ENCODE measurements around the gene SRD5A3.
A peak's percentile ranks its signal among the peaks of the same experiment; 100 is the strongest.

The SRD5A3 gene

DNA sequence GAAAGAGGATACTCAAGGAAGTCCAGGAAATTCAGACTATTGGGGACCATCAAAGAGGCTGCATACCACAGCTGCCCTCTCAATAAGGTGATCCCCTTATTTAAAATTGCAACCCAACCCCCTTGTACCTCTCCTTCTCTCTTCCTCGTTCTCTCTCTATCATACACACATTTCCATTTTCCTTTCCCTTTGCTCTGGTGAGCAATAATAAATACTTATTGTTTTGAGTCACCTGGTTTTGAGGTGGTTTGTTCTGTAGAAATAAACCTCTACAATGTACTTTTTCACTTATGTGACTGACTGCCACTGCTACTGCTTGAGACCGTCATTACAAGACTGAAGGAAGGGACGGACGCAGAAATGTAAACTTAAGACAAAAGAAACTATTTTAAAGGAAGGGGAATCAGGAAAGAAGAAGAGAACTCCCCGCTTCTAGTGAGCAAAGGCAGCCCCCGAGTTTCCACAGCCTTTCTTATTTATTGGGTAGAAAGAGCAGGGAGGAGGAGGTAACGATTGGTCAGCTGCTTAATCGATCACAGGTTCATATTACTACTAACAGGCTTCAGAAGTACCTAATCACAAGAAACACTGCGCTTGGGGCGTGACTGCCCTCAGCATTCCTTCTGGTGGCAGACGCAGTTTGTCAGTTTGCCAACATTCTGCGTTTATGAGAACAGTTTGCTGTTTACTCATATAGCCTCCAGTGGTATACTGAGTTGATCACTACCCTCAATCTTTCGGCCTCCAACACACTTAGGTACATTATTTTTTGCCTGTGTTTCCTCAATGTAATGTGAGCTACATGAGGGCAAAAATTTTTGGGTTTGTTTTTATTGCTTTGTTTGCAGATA, 32.8 kb downstream of the SRD5A3 start:
- no peak for DNase-seq

DNA sequence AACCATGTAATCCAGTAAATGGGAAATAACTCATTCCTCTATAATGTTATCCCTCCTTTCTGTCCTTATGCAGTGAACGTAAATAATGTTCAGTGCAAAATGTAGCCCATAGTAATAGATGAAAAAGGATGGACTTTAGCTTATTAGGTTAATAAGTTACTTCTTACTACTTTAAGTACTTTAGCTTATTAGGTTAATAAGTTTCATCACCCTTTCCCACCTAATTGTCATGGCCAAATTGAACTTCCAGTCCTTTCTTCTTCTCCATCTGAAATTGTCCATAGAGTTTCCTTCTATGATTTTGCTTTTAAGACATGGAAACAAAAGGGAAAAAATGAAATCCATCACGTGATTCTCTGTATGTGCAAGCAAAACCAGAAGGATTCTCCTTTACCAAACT, 34.5 kb downstream of the SRD5A3 start:
- DNase-seq = no peak

DNA sequence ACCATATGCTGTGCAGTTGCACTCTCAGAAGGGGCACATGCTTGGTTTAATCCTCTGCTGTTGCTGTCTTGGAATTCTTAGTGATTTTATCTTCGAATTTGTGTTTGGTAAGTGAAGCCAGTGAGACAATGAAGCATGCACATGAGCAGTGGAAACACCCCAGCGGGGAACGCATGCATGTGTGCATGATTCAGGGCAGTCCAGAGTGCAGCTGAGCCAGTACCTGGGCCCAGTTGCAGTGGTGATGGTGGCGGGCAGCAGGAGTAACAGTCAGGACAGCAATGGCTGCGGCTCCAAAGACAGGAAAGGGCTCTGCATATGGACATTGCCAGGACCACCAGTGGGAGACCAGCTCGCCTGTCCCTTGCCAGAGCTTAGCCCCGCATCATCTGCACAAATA, 35.5 kb downstream of the SRD5A3 start:
- no peak for DNase-seq

DNA sequence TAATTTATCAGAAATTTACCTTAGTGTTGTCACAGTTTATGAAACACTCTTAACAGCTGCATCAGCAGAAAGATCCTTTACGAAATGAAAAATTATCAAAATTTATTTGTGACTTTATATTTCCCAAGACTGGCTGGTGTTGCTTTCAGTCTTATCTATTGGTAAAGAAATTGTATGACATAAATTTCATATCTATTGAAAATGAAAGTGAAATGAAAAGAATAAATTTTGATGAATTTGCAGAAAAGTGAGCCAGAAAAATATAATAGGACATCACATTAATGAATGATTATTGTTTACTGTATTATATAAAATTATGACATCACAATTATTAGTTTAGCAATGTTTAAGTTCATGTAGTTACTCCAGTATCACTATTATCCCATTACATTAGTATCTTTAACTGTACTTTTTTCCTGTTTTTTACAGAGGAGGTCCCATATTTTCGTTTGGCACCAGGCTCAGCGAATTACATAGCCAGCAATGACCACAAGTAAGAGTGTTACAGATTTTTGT, 36.5 kb downstream of the SRD5A3 start:
- no peak for DNase-seq

DNA sequence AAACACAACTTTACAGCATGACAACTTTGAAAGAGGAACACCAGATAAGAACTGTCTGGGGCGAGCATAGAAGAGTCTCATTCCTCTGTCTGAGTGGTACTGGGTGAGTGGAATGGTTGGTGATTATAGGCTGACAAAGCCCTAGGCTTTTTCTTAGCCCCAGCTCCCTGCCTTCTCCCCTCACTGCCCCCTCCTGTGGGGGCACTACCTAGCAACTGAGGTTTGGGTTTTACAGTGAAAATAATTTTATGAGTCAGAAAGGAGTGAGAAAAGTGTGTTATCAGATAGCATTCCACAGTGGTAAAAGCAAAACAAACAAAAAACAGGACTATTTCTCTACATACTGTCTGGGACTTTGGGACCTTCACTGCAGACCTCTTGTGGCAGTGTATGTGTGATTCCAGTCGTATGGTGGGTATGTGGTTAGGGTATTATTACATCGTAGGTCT, 39.2 kb downstream of the SRD5A3 start:
- no peak for DNase-seq

DNA sequence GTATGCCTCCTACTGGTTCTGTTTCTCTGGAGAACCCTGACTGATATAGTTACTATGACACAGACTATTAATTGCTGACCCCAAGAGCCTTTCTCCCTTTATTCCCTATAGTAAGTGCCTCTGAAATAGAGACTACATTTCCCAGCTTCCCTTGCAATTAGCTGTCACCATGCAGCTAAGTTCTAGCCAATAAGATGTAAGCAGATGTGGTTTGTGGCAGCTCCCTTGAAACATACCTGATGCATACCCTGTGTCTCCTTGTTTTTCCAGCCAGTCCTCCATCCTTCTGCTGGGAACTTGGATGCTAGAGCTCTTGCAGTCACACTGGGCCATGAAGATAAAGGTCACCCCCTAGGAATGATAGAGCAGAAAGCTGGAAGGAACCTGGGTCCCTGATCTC, 40.0 kb downstream of the SRD5A3 start:
- no peak for DNase-seq

DNA sequence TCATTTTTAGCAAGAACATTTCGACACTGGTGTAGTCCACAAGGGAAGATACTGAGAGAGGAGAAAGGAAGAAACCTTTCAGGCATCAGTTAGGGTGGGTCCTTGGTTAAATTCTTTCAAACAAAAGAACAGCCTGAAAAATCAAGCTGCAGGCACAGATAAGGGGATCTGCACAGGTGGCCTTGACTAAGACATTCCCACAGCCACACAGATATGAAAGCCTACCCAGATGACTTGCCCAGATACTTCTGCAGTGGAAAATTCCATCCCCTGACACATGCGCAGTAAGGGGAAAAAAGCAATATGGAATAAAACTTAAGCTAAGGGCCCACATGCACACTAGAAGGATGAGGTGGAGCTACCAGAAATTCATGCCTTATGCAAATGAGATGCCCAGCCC, 40.8 kb downstream of the SRD5A3 start:
- no peak for DNase-seq

DNA sequence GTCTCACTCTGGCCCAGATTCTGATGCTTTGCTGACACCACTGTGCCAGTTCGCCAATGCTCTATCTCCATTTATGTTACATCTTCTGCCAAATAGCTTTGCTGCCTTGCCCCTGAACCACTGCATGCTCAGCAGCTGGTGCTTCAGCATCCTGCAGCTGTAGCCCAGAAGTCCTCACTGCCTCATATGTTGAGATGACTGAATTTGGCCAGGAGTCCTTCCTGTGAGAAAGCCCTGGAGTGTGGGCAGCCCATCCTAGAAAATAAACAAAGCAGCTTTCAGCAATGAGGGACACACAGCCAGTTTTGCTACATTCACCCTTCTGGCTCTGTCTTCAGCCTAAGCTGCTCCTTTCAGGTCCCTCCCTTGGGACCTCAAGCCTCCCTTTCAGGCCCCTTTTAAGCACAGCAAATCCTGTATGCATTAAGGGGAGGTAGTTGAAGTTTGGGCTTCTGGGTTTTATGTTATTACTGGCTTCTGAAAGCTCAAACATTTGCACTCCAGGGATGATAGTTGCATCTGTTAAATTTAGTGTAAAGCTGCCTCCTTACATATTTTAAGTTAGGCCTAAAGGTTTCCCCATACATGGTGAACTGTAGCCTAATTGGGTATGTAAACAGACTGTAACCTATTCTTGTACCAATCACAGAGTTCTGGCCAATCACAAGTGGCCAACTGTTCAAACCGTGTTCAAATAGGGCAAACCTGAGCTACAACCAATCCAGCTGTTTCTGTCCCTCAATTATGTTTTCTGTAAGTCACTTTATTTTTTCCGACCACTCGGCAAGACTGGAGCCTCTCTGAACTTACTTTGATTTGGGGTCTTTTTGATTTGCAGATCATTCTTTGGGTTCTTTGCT, 47.6 kb downstream of the SRD5A3 start:
- no peak for DNase-seq

DNA sequence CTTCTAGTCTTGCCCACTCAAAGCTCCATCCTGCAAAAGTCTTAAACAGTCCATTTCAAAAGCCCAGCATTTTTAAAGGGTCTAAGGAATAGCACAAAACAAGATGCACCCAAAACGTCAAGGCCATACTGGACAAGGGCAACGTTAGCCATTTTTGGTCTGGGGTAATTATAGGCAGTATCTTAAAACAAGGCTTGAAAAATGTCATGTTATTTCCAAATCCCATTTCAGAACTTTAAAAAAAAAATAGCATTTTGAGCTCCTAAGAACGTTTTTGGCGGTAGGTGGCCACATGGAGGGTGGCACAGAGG, 49.1 kb downstream of the SRD5A3 start:
- no peak for DNase-seq

DNA sequence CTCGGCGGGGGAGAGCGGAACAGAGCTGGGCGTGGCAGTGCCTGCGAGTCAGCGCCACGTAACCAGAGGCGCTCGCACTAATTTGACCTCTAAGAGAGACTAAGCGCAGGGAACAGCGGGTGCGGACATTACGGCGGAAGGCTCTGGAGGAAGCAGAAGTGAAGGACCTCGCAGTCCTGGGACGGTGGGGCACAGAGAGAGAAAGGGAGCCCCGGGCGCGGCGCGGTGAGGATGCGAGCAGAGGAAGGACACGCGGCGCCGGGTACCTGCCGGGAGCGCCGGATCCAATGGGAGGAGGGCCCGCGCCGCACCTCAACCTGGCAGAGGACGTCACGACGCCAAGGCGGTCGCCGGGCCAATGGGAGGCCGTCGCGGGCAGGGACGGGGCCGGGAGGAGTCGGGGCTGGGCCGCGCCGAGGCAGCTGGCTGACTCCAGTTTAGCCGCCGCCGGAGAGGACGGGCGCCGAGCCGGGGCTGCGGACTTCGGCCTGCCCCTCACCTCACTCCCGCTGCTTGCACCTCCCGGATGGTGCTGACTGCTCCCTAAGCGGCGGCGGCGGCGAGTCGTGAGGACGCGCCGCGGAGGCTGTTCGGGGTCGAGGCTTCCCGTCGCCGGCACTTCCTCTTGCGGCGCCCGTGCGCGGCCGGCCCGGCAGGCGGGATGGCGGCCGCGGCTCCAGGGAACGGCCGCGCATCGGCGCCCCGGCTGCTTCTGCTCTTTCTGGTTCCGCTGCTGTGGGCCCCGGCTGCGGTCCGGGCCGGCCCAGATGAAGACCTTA, 49.7 kb downstream of the SRD5A3 start, which contains the start of gene TMEM165:
TSS of gene TMEM165 (plus strand) at position 429 of the 779 bp plus-strand sequence. CDS start at position 662, 233 bp downstream.
- peak; percentile 69 for DNase-seq

DNA sequence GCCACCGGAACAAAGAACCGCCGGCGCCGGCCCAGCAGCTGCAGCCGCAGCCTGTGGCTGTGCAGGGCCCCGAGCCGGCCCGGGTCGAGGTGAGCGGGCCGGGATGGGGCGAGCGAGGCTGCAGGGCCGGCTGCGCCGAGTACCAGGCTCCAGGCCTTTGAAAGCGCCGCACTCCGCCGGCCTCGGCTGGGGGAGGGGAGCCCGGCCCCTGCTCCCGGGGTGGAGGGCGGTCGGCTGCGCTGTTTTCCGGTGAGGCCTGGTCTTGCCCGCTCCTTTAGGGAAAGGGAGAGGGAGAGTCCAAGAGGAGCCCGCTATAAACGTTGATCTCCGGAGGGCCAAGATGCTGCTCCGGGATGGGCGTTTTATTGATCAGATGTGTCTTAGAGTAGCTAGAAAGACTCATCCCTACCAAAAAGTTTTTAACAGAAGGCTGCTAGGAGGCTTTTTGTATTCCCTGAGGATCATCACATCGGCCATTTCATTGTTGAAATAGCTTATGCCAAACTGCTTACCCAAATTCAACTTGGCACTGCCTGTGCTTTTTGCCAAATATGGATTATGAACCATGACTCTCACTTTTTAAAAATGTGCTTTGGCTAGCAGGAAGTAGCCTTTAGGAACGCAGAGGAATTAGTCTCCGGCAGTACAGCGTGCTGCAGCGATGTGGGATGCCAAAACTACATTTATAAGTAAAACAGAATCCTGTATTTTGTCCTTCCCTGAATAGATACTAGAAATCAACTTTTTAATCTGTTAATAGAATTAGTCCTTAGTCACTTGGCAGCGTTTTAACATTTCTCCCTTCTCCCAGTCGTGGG, 50.5 kb downstream of the SRD5A3 start:
- DNase-seq = no peak

DNA sequence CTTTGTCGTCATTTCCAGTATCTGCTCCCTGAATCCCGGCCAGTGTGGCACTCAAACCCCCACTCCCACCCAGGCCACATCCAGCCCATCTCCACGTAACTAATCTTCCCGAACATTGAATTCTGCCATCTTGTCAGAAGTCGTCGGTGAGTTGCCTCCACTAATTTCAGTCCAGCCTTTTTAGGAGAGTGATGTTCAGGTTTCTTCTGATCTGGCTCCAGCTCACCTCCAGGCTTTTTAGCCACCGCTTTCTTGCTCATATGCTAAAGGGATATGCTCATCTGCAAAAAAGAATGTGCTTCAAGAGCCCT, 51.0 kb downstream of the SRD5A3 start:
- DNase-seq = no peak

DNA sequence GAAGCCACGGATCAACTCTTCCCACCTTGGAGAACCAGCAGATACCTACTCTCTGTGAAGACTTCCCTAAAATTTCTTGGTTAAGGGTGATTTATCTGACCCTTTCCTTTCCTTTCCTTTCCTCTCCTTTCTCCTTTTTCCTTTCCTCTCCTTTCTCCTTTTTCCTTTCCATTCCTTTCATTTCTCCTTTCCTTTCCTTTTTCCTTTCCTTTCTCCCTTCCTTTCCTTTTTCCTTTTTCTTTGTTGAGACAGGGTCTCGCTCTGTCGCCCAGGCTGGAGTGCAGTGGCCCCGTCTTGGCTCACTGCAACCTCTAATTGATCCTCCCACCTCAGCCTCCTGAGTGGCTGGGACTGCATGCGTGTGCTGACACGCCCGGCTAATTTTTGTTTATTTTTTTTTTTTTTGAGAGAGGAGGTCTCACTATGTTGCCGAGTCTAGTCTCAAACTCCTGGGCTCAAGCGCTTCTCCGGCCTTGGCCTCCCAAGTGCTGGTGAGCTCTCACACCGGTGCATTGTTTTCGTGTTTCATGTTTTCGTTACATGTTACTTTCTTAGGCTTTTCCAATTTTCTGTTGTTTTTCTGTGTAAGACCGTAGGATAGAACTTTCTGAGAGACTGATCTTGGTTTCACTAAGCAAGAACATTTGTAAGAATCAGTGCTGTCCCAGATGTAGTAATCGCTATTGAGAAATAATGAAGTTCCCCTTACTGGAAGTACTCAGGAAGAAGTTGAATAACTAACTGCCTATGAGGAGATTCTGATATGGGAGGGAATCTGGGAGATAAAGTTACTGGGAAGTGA, 51.7 kb downstream of the SRD5A3 start:
- no peak for DNase-seq

DNA sequence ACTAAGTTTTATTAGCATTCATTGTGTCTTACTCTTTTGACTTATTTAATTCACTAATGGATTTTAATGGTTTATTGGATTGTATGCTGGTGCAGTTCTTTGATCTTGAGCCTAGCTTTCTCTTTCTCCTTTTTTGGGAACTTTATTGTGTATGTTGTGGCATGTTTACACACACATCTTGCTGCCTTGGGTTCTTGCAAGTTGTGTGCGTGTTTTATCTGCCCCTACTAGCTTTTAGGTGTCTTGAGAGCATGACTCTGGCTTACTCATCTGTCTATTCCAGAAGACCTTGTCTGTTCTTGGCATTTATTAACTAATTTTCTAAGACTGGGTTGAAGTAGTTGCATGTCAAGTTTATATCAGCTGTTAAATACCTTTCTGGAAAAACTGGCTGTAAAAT, 52.4 kb downstream of the SRD5A3 start:
- DNase-seq = no peak

DNA sequence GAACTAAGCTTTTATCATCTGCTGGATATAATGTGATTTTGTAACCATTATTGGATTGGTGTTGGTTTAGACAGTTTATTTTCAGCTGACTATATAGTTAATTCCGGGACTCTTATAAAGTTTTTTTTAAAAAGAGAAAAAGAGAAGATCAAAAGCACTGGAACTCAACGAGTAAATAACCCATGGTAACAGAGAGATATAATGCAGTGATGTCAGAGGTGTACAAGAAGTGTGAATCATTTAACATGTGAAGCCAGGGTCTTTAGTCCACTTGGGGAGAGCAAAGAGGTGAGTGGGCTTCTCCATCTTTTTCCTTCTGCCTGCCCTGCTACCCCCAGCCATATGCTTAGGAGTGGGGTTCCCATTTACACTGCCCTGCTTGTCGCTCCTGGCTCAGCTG, 52.9 kb downstream of the SRD5A3 start:
- DNase-seq = no peak

DNA sequence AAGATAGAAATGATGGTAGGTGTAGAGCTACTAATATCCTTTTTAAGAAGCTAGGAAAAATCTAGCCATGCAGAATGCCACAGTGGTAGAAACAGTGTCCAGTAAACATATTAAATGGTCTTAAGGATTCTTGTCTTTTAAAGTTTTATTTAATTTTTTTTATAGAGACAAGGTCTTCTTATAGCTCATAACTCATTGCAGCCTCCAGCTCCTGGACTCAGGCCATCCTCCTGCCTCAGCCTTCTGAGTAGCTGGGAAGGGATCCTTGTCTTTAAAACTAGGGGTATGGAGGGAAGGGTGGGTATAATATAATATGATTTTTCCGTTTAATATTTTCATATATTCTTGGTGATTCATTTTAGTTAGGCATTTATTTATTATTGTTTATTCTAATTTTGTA, 53.5 kb downstream of the SRD5A3 start:
- no peak for DNase-seq

DNA sequence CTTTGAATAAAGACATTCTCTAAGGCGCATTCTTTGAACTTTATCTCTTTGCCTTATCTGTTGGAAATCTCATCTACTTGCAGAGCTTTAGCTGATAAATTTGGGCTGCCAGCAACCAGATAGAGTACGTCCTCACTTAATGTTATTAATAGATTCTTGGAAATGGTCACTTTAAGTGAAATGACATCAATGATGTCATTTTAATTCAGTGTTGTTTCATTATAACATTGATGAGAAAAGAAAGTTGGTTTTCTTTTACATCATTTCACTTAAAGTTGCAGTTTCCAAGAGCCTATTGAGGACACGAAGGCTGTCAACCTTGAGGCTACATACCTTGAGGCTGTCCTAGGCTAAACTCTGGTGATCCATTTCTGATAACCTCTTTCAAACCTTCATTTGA, 59.0 kb downstream of the SRD5A3 start:
- no peak for DNase-seq

DNA sequence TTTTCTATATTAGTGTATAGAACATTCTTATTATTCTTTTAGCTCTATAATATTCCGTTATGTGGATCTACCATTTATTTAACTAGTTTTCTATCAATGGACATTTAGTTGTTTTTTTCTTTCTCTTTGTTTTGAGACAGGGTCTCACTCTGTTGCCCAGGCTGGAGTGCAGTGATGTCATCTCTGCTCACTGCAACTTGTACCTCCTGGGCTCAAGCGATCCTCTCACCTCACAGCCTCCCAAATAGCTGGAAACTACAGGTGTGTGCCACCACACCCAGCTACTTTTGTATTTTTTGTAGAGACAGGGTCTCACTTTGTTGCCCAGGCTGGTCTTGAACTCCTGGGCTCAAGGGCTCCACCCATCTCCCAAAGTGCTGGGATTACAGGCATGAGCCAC, 60.5 kb downstream of the SRD5A3 start:
- DNase-seq = no peak

DNA sequence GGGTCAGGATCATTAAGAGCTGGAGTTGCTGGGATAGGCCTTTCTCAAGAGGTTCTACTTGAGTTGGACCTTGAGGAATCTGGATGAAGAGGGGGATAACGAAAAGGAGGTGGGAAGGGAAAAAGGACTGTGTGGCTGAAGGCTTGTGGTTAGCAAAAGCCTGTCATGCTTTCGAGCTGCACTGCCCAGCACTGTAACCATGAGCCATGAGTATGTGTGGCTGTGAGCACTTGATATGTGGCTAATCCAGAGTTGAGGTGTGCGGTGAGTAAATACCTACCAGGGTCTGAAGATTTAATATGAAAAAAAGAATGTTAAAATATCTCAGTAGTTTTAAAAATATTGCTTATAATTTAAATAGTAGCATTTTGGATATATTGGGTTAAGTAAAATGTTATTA, 61.1 kb downstream of the SRD5A3 start:
- DNase-seq = no peak

DNA sequence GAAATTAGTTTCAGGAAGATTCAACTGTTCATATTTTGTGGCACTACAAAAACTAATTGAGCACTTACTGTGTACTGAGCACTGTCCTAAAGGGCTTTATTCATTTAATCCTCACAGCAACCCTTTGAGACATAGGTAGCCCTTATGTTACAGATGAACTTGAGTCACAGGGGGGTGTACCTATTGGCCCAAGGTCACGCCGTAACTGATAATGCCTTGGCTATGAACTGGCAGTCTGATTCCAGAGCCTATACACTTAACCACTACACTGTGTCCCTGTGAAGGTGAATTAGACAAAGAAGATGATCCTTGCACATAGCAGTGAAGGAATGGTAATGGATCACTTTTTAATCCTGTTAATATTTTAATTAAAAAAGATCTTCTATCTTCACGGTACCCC, 61.7 kb downstream of the SRD5A3 start:
- DNase-seq = no peak

DNA sequence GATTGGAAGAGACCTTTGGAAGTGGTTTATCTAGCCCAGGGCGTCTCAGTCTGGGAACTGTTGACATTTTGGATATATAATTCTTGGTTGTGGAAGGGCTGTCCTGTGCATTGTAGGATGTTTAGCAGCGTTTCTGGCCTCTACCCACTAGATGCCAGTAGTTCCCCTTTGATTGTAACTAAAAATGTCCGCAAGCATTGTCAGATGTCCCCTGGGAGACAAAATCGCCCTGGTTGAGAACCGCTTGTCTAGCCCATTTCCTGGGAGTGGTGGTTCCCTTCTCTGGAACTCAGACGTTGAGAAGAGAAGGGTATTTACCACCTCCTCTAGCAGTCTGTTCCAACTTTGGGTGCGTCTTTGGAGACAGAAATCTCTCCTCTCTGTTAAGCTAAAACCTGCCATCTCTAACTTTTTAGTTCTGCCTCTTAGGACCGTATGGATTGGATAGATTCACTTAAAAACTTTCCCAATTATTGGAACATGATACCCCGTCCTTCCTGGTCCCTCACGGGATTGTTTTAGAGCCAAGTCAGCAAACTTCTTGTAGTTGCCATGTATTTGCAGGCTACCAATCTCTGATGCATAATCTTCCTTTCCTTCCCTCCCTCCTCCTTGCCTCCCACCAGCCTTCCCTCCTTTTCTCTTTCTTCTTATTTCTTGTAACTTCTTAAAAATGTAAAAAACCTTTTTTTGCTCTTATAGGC, 63.6 kb downstream of the SRD5A3 start:
- DNase-seq = no peak

Data from NCI-H1048 (cell line).